K562 (cell line): ENCODE results near the gene POLN. TPM values are rescaled to one million over a fixed set of nuclear protein-coding genes. Genes with fewer than 3 reads are reported as not detected.

ENCODE experiments used
- FOS ChIP-seq: IDR thresholded peaks from 3 replicates; pipeline ENCODE4 v1.6.1; 2011; ENCODE audit not compliant: insufficient read length; ENCODE audit errors: extremely low read depth
- GABPB1 ChIP-seq: sonication (generic); formaldehyde crosslinking; IDR thresholded peaks from 2 replicates; pipeline ENCODE4 v1.8.0; 2022; ENCODE audit warnings: mild to moderate bottlenecking, missing genetic modification reagents
- HES1 ChIP-seq: fragments of 450-650 bp; IDR thresholded peaks from 2 replicates; pipeline ENCODE4 v1.6.1; 2016; ENCODE audit warnings: low read depth, mild to moderate bottlenecking, moderate library complexity
- KAT8 ChIP-seq: fragments of 450-650 bp; IDR thresholded peaks from 2 replicates; pipeline ENCODE4 v1.6.1; 2016; ENCODE audit warnings: low read depth, mild to moderate bottlenecking
- MCM7 ChIP-seq, 2 experiments: fragments of 450-650 bp; IDR thresholded peaks; 2 replicates each; pipeline ENCODE4 v1.6.1; 2016 to 2018
- NFRKB ChIP-seq: fragments of 450-650 bp; IDR thresholded peaks from 2 replicates; pipeline ENCODE4 v1.6.1; 2016; ENCODE audit warnings: low read depth
- POLR2G ChIP-seq: fragments of 200-400 bp; formaldehyde crosslinking; IDR thresholded peaks from 2 replicates; pipeline ENCODE4 v1.6.1; 2017; ENCODE audit warnings: low read depth, mild to moderate bottlenecking, antibody characterized with exemption, low read length, moderate library complexity
- SMARCE1 ChIP-seq: fragments of 450-650 bp; IDR thresholded peaks from 2 replicates; pipeline ENCODE4 v1.7.1; 2016; ENCODE audit warnings: mild to moderate bottlenecking
- TAF1 ChIP-seq: IDR thresholded peaks from 2 replicates; pipeline ENCODE4 v1.6.1; 2011; ENCODE audit warnings: mild to moderate bottlenecking, low read length, moderate library complexity; ENCODE audit not compliant: insufficient read depth, control insufficient read depth, severe bottlenecking; ENCODE audit errors: extremely low read depth
- TAF7 ChIP-seq: fragments of 450-650 bp; IDR thresholded peaks from 2 replicates; pipeline ENCODE4 v1.6.1; 2016; ENCODE audit warnings: missing genetic modification characterization, missing compliant biosample characterization
- TAL1 ChIP-seq: fragments of 450-650 bp; IDR thresholded peaks from 2 replicates; pipeline ENCODE4 v1.6.1; 2016; ENCODE audit warnings: mild to moderate bottlenecking
- THRAP3 ChIP-seq: fragments of 450-650 bp; IDR thresholded peaks from 2 replicates; pipeline ENCODE4 v1.6.1; 2016; ENCODE audit warnings: mild to moderate bottlenecking, inconsistent platforms, borderline replicate concordance
- ZBTB7A ChIP-seq: IDR thresholded peaks from 2 replicates; pipeline ENCODE4 v1.6.1; 2011; ENCODE audit warnings: low read depth, mild to moderate bottlenecking, low read length, moderate library complexity, borderline replicate concordance; ENCODE audit not compliant: control insufficient read depth
- ZKSCAN1 ChIP-seq: fragments of 150-350 bp; IDR thresholded peaks from 2 replicates; pipeline ENCODE4 v1.6.1; 2016; ENCODE audit warnings: low read depth, low read length
- ZNF184 ChIP-seq: sonication (generic); formaldehyde crosslinking; IDR thresholded peaks from 2 replicates; pipeline ENCODE4 v1.5.0; 2020; ENCODE audit warnings: missing genetic modification reagents
- ZNF764 ChIP-seq: fragments of 250-450 bp; sonication (Bioruptor Pico); IDR thresholded peaks from 2 replicates; pipeline ENCODE4 v1.4.0; 2020; ENCODE audit warnings: low read depth, mild to moderate bottlenecking, moderate library complexity
- ZNF780A ChIP-seq: fragments of 250-450 bp; sonication (Bioruptor Pico); IDR thresholded peaks from 2 replicates; pipeline ENCODE4 v1.5.0; 2021; ENCODE audit warnings: mild to moderate bottlenecking
- polyA plus RNA-seq, 8 experiments: library from polyadenylated mRNA; depleted of rRNA in 4 of 8; stranded (reverse) in 5 of 8; unstranded in 3 of 8; fragments of >200 nt; fragmentation: Nextera tagmentation in 2 of 8; fragmentation: Illumina TruSeq in 1 of 8; extraction: Ambion mirVana in 2 of 8; extraction: Trizol in 1 of 8; gene quantifications; 2 replicates each; pipeline versions ENCODE4 v1.2.1 to v1.2.3, GENCODE V29; 2011 to 2014; ENCODE audit warnings: inconsistent platforms in 1 of 8, missing spikeins in 1 of 8
- total RNA-seq, 7 experiments: library from RNA; depleted of rRNA in 6 of 7; stranded (reverse); fragments of >200 nt in 6 of 7; fragmentation: Illumina TruSeq in 2 of 7; extraction: Trizol in 2 of 7; gene quantifications; 2 replicates each; pipeline versions ENCODE4 v1.2.1 to v1.2.3, GENCODE V29; 2011 to 2021; ENCODE audit warnings: low replicate concordance in 1 of 7
- TF ChIP-seq, protein P1 (sequence below): fragments of 250-450 bp; sonication (Bioruptor Pico); IDR thresholded peaks from 2 replicates; pipeline ENCODE4 v1.5.0; 2021; ENCODE audit warnings: mild to moderate bottlenecking, borderline replicate concordance
- TF ChIP-seq, protein P2 (sequence below): fragments of 450-650 bp; formaldehyde crosslinking; IDR thresholded peaks from 2 replicates; pipeline ENCODE4 v1.4.0; 2020; ENCODE audit warnings: mild to moderate bottlenecking
- TF ChIP-seq, protein P3 (sequence below): fragments of 250-450 bp; sonication (Bioruptor Pico); IDR thresholded peaks from 2 replicates; pipeline ENCODE4 v1.4.0; 2020; ENCODE audit warnings: mild to moderate bottlenecking

The POLN gene
- total and polyA plus RNA-seq, 9 of the 15 experiments (the other 6 are each of a cell fraction or from before 2014, with no cell fraction given) = 0.08 to 0.91 (median 0.32) TPM

DNA sequence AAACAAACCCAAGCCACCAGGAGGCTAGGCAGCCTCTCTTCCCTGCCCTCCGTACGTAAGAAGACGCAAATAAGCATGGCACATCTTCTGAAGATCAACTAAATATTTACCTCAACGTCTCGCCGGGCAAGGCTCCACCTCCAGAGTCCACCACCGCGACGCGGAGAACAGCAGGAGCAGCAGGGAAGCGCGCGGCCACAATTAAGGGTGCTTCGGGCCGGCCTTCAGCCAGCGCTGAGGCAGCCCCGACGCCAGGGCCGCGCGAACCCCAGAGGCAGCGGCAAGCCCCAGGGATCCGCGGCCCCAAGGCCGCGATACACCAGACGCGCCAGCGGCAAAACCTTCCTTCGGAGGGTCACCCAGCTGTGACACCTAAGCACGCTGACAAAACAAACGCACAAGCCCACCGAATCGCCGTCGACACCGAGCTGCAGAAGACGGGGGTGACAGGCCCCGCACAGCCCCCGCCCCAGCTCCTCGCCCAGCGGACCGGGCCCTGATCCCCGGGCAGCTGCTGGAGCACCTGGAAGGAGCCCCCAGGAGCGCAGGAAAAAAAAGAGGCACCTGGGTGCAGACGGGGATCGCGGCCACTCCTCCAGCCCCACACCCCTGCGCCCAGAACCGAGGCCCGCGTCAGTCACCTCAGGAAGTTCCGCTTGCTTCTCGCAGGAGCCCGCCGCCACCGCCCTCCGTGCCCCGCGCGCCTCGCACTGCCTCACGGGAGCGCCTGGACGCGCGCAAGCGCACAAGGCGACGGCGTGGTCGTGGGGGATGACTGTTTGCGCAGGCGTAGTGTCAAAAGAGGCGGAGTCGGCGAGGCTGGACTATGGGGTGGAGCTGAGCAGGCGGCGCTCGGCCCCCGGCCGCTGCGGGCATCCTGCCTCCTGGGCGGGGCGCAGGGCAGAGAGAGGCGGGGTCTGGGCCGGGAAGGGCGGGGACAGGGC, at the start of gene POLN, which contains the start of gene HAUS3 (continued):
- peak; percentile 61; the same call in 1 of the 2 replicates for TF ChIP-seq ZBTB7A
- TF ChIP-seq ZNF184 (CRISPR knock-in tag) = no peak
- TF ChIP-seq ZNF764 (CRISPR knock-in tag) = no peak
- no peak for TF ChIP-seq ZNF780A (CRISPR knock-in tag)
- no peak for TF ChIP-seq THRAP3
- TF ChIP-seq HES1 = no peak
- no peak for TF ChIP-seq SMARCE1
- peak; percentile 79 for TF ChIP-seq TAF1
- TF ChIP-seq FOS = no peak
- TF ChIP-seq KAT8 = no peak
- TF ChIP-seq TAL1 = no peak
- no peak for TF ChIP-seq TAF7 (tag)
- TF ChIP-seq, protein P1, sequence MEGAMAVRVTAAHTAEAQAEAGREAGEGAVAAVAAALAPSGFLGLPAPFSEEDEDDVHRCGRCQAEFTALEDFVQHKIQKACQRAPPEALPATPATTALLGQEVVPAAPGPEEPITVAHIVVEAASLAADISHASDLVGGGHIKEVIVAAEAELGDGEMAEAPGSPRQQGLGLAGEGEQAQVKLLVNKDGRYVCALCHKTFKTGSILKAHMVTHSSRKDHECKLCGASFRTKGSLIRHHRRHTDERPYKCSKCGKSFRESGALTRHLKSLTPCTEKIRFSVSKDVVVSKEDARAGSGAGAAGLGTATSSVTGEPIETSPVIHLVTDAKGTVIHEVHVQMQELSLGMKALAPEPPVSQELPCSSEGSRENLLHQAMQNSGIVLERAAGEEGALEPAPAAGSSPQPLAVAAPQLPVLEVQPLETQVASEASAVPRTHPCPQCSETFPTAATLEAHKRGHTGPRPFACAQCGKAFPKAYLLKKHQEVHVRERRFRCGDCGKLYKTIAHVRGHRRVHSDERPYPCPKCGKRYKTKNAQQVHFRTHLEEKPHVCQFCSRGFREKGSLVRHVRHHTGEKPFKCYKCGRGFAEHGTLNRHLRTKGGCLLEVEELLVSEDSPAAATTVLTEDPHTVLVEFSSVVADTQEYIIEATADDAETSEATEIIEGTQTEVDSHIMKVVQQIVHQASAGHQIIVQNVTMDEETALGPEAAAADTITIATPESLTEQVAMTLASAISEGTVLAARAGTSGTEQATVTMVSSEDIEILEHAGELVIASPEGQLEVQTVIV = no peak
- TF ChIP-seq, protein P2, sequence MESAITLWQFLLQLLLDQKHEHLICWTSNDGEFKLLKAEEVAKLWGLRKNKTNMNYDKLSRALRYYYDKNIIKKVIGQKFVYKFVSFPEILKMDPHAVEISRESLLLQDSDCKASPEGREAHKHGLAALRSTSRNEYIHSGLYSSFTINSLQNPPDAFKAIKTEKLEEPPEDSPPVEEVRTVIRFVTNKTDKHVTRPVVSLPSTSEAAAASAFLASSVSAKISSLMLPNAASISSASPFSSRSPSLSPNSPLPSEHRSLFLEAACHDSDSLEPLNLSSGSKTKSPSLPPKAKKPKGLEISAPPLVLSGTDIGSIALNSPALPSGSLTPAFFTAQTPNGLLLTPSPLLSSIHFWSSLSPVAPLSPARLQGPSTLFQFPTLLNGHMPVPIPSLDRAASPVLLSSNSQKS = no peak
- TF ChIP-seq MCM7 (IDR thresholded peaks at IDR 0.05) = no peak
- no peak for TF ChIP-seq NFRKB
- peak; percentile 93 for TF ChIP-seq POLR2G
- TF ChIP-seq, protein P3, sequence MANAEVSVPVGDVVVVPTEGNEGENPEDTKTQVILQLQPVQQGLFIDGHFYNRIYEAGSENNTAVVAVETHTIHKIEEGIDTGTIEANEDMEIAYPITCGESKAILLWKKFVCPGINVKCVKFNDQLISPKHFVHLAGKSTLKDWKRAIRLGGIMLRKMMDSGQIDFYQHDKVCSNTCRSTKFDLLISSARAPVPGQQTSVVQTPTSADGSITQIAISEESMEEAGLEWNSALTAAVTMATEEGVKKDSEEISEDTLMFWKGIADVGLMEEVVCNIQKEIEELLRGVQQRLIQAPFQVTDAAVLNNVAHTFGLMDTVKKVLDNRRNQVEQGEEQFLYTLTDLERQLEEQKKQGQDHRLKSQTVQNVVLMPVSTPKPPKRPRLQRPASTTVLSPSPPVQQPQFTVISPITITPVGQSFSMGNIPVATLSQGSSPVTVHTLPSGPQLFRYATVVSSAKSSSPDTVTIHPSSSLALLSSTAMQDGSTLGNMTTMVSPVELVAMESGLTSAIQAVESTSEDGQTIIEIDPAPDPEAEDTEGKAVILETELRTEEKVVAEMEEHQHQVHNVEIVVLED = peak; percentile 75
- TF ChIP-seq GABPB1 (CRISPR knock-in tag) = peak; percentile 57; the same call in 1 of the 2 replicates
- TF ChIP-seq ZKSCAN1 = no peak
